Measurements from ENCODE around the gene SLC49A4. TPM values are rescaled to one million over a fixed set of nuclear protein-coding genes. Genes with fewer than 3 reads are reported as not detected.

Gene SLC49A4
- total RNA-seq, 1 experiment from 2014 or later = 41.6 TPM

GRCh38 chr3:122785231-122785630 lies 9.6 kb upstream of the SLC49A4 start:
- H3K27me3 Mint-ChIP-seq (ENCODE audit: insufficient read depth, unreplicated experiment) = no peaks in the 10 kb centered on the region
- DNase-seq = no peak
- BruUV-seq (replicated peaks) = no TSS peak
- CTCF ChIA-PET = no interaction called here
- H3K4me1 Mint-ChIP-seq (ENCODE audit: low read depth, unreplicated experiment) = peaks cover 30% of the 10 kb centered on the region
- H3K36me3 Mint-ChIP-seq (ENCODE audit: insufficient read depth, unreplicated experiment) = peaks cover 12% of the 10 kb centered on the region
- Histone ChIP-seq H3K4me3 (ENCODE audit: low read depth, low read length) (no peak overlapping the region), H3K27me3 (replicated peaks; ENCODE audit: control insufficient read depth, insufficient read depth, low read length) (no peaks in the 10 kb centered on the region), H3K36me3 (ENCODE audit: control insufficient read depth, insufficient read depth, low read length) (no peaks in the 10 kb centered on the region), H3K9me3 (no peaks in the 10 kb centered on the region), H3K4me1 (peaks cover 47% of the 10 kb centered on the region)
- peak overlapping the region; percentile 77 for H3K27ac Mint-ChIP-seq (ENCODE audit: unreplicated experiment)
- H3K4me3 Mint-ChIP-seq (ENCODE audit: unreplicated experiment) = peak overlapping the region; percentile 17
- no peaks in the 10 kb centered on the region for H3K9me3 Mint-ChIP-seq (ENCODE audit: unreplicated experiment)
- intact Hi-C loops (cut with micrococcal nuclease; ENCODE audit: unreplicated experiment) = no loop called here
- POLR2A ChIA-PET = no interaction called here
- no peak for TF ChIP-seq CTCF (IDR thresholded peaks at IDR 0.05; ENCODE audit: insufficient read depth in 1 of 2, low read depth in 1 of 2, low read length in 1 of 2, severe bottlenecking in 1 of 2, unreplicated experiment in 1 of 2)

- intact Hi-C loops (cut with micrococcal nuclease; ENCODE audit: unreplicated experiment) = no loop called here
- Histone ChIP-seq H3K9me3 (no peaks in the 10 kb centered on the region), H3K4me3 (ENCODE audit: low read depth, low read length) (no peak overlapping the region), H3K27me3 (replicated peaks; ENCODE audit: control insufficient read depth, insufficient read depth, low read length) (no peaks in the 10 kb centered on the region), H3K4me1 (peaks cover 47% of the 10 kb centered on the region), H3K36me3 (ENCODE audit: control insufficient read depth, insufficient read depth, low read length) (no peaks in the 10 kb centered on the region)
- Mint-ChIP-seq H3K4me3 (ENCODE audit: unreplicated experiment) (no peak overlapping the region), H3K9me3 (ENCODE audit: unreplicated experiment) (no peaks in the 10 kb centered on the region), H3K27me3 (ENCODE audit: insufficient read depth, unreplicated experiment) (no peaks in the 10 kb centered on the region), H3K27ac (ENCODE audit: unreplicated experiment) (peak overlapping the region; percentile 77), H3K4me1 (ENCODE audit: low read depth, unreplicated experiment) (peaks cover 30% of the 10 kb centered on the region), H3K36me3 (ENCODE audit: insufficient read depth, unreplicated experiment) (peaks cover 12% of the 10 kb centered on the region)
- ChIA-PET POLR2A (no interaction called here), CTCF (interaction anchor here (0.8 kb wide), 1 partner anchor 12 kb away, joined by 3 read pairs; no protein-coding TSS in a partner anchor)
- no TSS peak for BruUV-seq (replicated peaks)
- no peak for TF ChIP-seq CTCF (IDR thresholded peaks at IDR 0.05; ENCODE audit: insufficient read depth in 1 of 2, low read depth in 1 of 2, low read length in 1 of 2, severe bottlenecking in 1 of 2, unreplicated experiment in 1 of 2)
- peak in 1 of 2 experiments; percentile 14 for DNase-seq
Observed at GRCh38 chr3:122786066-122786465, 8.8 kb upstream of the SLC49A4 start.

GRCh38 chr3:122787872-122788271 lies 7.0 kb upstream of the SLC49A4 start:
- no peak for TF ChIP-seq CTCF (IDR thresholded peaks at IDR 0.05; ENCODE audit: insufficient read depth in 1 of 2, low read depth in 1 of 2, low read length in 1 of 2, severe bottlenecking in 1 of 2, unreplicated experiment in 1 of 2)
- Histone ChIP-seq H3K27me3 (replicated peaks; ENCODE audit: control insufficient read depth, insufficient read depth, low read length) (no peaks in the 10 kb centered on the region), H3K9me3 (no peaks in the 10 kb centered on the region), H3K4me3 (ENCODE audit: low read depth, low read length) (no peak overlapping the region), H3K4me1 (peaks cover 47% of the 10 kb centered on the region), H3K36me3 (ENCODE audit: control insufficient read depth, insufficient read depth, low read length) (no peaks in the 10 kb centered on the region)
- ChIA-PET POLR2A (no interaction called here), CTCF (no interaction called here)
- Mint-ChIP-seq H3K27ac (ENCODE audit: unreplicated experiment) (no peak overlapping the region), H3K27me3 (ENCODE audit: insufficient read depth, unreplicated experiment) (no peaks in the 10 kb centered on the region), H3K4me1 (ENCODE audit: low read depth, unreplicated experiment) (peaks cover 30% of the 10 kb centered on the region), H3K4me3 (ENCODE audit: unreplicated experiment) (no peak overlapping the region), H3K36me3 (ENCODE audit: insufficient read depth, unreplicated experiment) (peaks cover 6% of the 10 kb centered on the region), H3K9me3 (ENCODE audit: unreplicated experiment) (no peaks in the 10 kb centered on the region)
- DNase-seq = no peak
- intact Hi-C loops (cut with micrococcal nuclease; ENCODE audit: unreplicated experiment) = no loop called here
- BruUV-seq (replicated peaks) = no TSS peak
